GM18505 (cell line): ENCODE data around the gene CSNK1G2.

Experiments
- ATAC-seq: cut with Tn5 transposase; IDR thresholded peaks from one replicate; pipeline ENCODE4 v1.9.1; 2021; ENCODE audit not compliant: unreplicated experiment
- POLR2A ChIP-seq: IDR thresholded peaks from 4 replicates; pipeline ENCODE4 v1.6.1; 2011; ENCODE audit warnings: borderline replicate concordance; ENCODE audit not compliant: insufficient read depth, insufficient read length; ENCODE audit errors: extremely low read depth

Gene CSNK1G2

DNA sequence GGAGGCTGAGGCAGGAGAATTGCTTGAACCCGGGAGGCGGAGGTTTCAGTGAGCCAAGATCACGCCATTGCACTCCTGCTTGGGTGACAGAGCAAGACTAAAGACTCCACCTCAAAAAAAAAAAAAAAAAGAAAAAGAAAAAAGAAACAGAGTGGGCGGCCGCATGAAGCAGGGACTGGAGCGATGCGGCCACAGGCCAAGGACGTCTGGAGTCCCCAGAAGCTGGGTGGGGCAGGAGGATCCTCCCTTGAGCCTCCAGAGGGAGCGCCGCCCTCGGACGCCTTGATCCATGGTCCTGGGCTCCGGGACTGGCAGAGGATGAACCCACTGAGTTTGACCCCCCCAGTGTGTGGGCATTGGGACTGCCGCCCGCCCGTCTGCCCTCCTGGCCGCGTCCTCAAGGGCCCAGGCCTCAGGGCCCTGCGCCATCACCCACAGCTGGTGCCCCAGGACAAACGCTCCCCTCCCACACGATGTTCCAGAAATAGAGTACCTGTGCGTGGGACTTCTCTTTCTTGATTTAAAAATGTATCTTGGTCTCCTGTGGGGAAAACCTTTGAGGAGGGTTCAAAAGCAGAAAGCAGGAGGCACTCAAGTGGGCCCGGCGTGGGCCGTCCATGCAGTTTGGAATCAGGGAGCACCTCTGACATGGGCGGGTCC is 59.0 kb downstream of the CSNK1G2 start:
- ATAC-seq, result no peak

GRCh38 chr19:2003874-2004273 is 62.9 kb downstream of the CSNK1G2 start:
- no peak for TF ChIP-seq POLR2A
- ATAC-seq, result no peak

More for the DNA sequence above, 59.0 kb downstream of the CSNK1G2 start:
- TF ChIP-seq POLR2A, result no peak

DNA sequence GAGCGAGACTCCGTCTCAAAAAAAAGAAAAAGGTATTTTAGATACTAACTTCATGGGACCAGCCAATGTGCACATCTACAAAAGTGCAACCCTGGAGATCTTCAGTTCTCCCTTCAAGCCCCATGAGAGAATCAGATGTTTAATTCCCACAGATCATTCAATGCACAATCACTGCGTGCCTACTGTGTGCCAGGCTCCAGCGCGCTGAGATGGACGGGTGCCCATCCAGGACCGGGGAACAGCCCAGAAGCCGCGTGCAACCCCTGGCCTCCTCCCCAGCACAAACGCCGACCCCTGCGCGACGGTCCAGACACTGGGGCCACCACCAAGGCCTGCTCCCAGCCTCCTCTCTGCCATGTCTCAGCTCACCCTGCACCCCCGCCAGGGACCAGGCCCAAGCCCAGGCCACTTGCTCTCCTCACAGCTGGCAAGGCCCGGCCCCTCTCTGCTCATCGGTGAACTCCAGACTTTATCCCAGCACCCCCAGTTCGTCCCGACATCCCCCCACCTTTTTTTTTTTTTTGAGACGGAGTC is 69.2 kb downstream of the CSNK1G2 start:
- no peak for ATAC-seq
- TF ChIP-seq POLR2A, result no peak

DNA sequence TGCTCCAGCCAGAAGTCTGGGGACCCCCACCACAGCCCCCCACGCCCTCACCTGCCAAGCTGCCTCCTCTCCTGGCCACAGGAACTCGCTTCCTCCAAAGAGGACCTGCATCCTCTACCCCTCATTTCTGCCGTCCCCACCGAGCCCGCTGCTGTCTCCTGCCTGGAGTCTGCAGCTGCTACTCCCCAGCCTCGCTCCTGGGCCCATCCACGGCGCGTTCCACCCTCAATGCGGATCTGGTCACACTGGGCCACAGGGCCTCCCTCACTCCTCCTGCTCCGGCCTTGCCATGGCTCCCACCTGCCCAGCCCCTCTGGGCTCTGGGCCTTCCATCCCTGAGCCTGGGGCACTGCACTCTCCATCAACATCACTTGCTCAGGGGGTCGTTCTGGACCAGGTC is 70.2 kb downstream of the CSNK1G2 start:
- no peak for TF ChIP-seq POLR2A
- ATAC-seq, result no peak

DNA sequence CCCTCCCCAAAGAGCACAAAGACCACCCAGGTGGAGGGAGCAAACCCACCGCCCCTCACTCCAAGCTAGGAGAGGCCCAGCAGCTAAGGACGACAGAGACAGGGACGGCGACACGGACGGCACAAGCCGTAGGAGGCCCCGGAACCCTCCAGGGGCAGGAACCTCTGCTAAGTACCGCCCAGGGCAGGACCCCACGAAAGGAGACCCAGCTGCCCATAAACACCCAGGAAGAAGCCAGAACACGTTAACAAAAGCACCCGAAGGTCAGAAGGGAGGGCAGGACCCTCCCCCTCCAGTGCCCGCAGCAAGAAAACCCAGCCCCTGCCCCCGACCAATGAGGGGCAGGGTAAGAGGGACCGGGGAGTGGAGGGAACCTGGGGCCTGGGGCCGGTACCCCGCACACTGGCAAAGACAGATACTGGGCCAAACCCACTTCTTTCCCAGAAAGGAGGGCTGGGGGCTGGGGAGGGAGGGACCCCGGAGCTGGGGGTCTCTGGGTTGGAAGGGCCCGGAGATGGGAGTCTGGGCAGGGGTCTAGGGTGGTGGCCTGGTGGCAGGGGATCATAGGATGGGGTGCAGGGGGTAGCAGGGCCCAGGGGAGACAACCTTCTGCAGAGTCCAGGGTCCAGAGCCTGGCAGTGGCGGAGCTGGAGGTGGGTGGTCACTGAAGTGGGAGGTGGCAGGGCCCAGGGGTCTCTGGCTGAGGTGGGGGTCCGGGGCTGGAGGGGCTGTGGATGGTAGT is 72.1 kb downstream of the CSNK1G2 start:
- no peak for TF ChIP-seq POLR2A
- ATAC-seq, result no peak

GRCh38 chr19:2013683-2013961 is 72.7 kb downstream of the CSNK1G2 start:
- ATAC-seq, result no peak
- no peak for TF ChIP-seq POLR2A

DNA sequence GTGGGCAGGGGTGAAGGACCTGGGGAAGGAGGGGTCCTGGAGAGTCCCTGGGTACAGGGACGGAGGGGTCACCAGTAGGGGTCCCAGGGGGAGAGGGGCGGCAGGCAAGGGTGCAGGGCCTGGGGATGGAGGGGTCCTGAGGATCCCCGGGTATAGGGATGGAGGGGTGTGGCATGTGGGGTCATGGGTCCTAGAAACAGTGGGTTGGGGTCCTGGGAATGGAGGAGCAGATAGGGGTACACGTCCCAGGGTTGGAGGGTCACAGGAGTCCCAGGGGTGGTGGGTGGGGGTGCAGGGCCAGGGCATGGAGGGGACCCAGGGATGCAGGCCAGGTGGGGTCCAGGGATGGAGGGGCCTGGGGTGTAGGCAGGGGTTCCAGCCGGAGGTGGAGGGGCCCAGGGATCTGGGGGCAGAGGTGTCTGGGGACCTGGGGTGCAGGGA is 73.2 kb downstream of the CSNK1G2 start:
- no peak for TF ChIP-seq POLR2A
- no peak for ATAC-seq

DNA sequence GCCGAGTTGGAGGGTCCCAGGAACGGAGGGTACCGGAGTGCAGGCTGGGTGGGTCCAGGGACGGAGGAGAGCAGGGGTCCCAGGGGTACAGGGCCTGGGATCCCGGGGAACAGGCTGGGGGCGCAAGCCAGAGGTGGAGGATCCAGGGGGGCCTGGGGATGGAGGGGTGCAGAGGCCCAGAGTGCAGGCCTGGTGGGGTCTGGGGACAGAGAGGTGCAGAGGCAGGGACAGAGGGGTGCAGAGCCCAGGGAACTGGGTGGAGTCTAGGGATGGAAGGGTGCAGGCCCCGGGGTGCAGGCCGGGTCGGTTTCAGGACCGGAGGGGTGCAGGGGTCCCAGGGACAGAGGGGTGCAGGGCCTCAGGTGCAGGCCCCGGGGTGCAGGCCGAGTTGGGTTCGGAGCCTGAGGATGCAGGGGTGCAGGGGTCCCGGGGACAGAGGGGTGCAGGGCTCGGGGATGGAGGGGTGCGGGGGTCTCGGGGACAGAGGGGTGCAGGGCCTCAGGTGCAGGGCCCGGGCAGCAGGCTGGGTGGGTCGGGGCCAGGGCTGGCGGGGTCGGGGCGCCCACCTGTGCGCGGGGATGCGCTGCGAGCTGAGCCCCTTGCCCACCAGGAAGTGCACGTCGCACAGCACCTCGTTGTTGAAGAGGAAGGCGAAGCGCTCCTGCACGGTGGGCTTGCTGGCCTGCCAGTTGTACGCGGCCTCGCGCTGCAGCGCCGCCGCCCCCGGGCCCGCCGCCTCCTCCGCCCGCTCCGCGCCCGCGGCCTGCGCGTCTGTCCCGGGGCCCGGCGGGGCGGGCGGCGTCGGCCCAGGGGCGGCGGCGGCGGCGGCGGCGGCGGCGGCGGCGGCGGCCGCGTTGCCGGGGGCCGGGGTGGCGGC is 74.0 kb downstream of the CSNK1G2 start:
- no peak for TF ChIP-seq POLR2A
- ATAC-seq, result no peak

- TF ChIP-seq POLR2A, result peak; percentile 39
- no peak for ATAC-seq
Measured at GRCh38 chr19:2015608-2015950, 74.6 kb downstream of the CSNK1G2 start, which contains the start of gene BTBD2. BTBD2 (minus strand) TSS chr19:2015714; CDS start chr19:2015703, 11 bp downstream.

GRCh38 chr19:2016041-2016807 is 75.3 kb downstream of the CSNK1G2 start:
- peak; percentile 0 for TF ChIP-seq POLR2A
- ATAC-seq, result no peak

DNA sequence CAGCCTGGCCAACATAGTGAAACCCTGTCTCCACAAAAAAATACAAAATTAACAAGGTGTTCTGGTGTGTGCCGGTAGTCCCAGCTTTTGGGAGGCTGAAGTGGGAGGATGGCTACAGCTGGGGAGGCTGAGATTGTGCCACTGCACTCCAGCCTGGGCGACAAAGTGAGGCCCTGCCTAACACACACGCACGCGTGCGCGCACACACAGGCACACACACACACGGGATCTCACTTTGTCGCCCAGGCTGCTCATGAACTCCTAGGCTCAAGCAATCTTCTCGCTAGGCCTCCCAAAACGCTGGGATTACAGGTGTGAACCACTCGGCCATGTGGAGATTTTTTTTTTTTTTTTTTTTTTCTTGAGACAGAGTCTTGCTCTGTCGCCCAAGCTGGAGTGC is 77.8 kb downstream of the CSNK1G2 start:
- ATAC-seq, result no peak
- no peak for TF ChIP-seq POLR2A

GRCh38 chr19:2021453-2022140 is 80.6 kb downstream of the CSNK1G2 start:
- ATAC-seq, result no peak
- TF ChIP-seq POLR2A, result no peak
